Occipital lobe (tissue), 2 donors: ENCODE data around the gene GMIP. TPM values are rescaled to one million over a fixed set of nuclear protein-coding genes. Genes with fewer than 3 reads are reported as not detected.
"Not testable (repeated sequence)": the region's sequence is repeated elsewhere in the genome, so short reads cannot be mapped to it uniquely, and the experiment has no call there.

ENCODE experiments used
- DNase-seq: peaks from one replicate; lab custom pipeline; 2025; lab: John Stamatoyannopoulos, UW
- total RNA-seq: library from RNA; depleted of rRNA; stranded (reverse); fragments of >200 nt; gene quantifications from one replicate; pipeline ENCODE4 v1.2.3, GENCODE V29; 2014

The GMIP gene
- total RNA-seq, 1 donor from 2014 or later = 14.3 TPM

DNA sequence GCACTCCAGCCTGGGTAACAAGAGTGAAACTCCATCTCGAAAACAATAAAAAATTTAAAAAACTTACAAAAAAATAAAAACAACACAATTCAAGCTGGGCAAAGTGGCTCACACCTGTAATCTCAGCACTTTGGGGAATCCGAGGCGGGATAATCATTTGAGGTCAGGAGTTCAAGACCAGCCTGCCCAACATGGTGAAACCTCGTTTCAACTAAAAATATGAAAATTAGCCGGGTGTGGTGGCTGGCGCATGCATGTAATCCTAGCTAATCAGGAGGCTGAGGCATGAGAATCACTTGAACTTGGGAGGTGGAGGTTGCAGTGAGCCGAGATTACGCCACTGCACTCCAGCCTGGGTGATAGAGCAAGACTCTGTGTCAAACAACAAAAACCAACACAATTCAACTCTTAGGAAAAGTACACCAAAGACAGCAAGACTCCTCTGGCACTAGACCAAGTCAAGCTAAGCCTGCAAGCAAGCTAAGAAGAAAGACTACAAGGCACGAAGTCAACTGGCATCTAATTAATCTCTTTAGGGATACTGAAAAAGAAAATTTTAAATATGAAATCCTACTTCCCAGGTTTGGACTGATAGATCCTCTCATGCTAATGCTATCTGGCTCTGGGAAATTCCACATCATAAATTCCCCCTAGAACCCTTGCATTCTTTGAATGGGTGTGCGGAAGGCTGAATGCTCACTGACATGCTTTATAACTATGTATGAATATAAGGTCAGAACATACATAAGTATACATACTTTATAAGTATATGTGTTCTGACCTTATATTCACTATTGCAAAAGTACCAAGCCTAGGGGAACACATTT, 32.9 kb downstream of the GMIP start:
- no peak for DNase-seq

DNA sequence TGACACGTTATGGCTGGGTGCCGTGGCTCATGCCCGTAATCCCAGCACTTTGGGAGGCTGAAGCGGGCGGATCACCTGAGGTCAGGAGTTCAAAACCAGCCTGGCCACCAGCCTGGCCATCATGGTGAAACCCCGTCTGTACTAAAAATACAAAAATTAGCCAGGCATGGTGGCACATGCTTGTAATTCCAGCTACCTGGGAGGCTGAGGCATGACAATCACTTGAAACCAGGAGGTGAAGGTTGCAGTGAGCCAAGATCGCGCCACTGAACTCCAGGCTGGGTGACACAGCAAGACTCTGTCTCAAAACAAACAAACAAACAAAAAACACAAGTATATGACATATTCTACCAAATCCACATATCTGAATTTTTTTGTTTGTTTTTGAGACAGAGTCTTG, 36.8 kb downstream of the GMIP start:
- not testable (repeated sequence) for DNase-seq

DNA sequence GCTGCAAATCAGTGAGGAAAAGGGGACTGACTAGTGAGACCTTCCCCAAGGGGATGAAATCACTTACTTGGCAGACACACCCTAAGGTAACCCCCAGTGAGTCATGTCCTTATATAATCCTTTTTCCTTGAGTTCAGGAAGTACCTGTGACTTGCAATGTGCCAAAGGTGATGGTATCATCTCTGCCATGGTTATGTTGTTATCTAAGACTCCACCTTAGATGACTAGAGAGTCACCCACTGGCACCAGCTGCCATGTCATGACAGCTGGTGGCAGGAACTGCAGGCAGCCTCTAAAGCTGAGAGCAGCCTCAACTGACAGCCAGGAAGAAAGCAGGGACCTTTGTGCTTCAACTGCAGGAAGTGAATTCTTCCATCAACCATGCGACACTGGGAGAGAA, 37.4 kb downstream of the GMIP start:
- DNase-seq = no peak

DNA sequence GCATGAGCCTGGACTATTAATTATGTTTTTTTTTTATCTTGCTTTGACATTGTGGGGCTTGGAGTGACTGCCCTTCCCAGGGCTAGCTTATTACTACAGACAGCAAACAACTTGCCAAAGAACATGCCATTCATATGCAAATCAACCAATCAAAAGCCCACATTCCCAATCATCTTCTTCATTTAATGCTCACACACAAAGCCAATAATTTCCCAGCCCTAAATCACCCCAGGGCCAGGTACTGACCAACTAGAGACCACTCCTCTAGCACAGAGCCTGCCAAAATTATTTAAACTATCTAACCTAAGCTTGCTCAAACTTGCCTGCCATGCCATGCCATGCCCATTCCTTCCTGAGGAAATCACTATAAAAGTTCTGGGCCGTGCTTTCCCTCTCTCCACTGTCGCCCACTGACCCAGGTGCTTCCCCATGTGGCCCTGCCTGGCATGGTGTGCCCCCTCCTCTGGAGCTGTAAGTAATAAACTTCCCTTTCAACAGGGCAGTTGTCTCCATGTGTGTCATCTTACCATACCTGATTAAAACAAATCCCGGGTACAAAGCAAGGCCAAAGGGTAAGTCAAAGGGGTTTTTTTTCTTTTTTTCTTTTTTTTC, 40.6 kb downstream of the GMIP start:
- DNase-seq = no peak

DNA sequence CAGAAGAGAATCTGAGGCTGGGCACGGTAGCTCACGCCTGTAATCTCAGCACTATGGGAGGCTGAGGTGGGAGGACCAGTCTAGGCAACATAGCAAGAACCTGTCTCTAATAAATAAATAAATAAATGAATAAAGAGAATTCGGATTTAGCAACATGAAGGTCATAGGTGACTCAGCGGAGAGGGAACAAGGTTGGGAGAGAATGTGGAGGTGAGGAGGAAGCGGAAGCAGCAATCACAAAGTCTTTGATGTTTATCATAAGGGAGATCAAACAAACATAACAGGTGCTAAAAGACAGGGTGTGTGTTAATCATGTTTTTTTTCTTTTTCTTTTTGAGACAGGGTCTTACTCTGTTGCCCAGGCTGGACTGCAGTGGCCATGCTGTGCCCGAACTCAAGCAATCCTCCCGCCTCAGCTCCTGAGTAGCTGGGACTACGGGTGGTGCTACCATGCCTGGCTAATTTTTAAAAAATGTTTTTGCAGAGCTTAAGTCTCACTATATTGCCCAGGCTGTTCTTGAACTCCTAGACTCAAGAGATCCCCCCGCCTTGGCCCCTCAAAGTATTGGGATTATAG, 41.2 kb downstream of the GMIP start:
- DNase-seq = no peak

DNA sequence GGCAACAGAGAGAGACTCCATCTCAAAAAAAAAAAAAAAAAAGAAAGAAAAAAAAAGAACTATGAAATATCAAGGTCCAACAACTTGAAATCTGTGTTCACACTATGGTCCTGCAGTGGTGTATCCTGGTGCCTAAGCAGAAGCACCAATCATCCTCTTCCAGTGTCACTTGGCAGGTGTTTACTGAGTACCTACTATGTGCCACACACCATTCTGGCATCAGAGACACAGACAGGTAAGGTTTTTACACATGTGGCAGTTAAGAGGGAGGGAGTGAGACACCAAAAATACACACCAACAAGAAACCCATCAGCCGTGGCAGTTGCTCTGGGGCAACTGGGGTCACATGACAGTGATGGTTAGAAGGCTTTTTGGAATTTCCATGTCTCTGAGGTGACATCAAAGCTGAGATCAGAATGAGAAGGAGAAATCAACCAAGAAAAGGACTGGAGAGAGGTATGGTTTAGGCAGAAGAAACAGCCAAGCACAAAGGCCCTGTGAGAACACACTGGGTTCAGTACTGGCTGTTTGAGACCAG, 42.6 kb downstream of the GMIP start:
- no peak for DNase-seq

DNA sequence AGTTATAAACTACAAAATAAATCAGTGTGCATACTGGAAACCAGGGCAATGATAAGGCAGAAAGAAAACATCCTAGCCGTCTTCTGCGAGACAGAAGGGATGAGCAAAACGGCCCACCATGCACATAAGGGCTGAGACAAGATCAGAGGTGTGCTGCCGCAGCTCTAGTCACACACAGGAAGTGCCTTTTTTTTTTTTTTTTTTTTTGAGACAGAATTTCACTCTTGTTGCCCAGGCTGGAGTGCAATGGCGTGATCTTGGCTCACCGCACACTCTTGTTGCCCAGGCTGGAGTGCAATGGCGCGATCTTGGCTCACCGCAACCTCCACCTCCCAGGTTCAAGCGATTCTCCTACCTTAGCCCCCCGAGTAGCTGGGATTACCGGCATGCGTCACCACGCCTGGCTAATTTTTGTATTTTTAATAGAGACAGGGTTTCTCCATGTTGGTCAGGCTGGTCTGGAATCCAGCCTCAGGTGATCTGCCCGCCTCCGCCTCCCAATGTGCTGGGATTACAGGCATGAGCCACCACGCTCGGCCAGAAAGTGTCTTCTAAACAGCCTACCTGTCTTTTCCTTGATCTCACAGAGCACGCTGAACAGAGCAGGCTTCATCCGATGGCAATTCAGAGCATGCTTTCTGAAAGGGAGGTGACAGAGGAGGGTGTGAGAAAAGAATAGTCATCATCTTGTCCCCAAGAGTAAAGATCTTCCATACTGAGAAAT, 44.6 kb downstream of the GMIP start:
- DNase-seq = not testable (repeated sequence)

DNA sequence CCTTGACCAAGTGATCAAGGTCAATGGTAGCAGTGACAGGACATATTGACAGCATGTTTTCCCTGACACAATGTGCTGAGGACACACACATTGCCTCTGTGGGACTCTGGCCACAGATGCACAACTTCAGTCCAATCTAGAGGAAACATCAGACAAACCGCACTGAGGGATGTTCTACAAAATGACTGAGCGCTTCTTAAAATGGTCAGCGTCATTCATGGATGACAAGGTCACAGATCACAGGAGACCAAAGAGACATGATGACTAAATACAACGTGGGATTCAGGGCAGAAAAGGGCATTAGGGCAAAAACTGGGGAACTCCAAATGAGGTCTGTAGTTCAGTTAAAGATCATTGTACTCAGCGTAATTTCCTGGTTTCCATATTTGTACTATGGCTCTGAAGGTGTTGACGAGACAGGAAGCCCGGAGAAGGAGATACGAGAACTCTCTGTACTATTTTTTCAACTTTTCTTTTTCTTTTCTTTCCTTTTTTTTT, 45.6 kb downstream of the GMIP start:
- no peak for DNase-seq

DNA sequence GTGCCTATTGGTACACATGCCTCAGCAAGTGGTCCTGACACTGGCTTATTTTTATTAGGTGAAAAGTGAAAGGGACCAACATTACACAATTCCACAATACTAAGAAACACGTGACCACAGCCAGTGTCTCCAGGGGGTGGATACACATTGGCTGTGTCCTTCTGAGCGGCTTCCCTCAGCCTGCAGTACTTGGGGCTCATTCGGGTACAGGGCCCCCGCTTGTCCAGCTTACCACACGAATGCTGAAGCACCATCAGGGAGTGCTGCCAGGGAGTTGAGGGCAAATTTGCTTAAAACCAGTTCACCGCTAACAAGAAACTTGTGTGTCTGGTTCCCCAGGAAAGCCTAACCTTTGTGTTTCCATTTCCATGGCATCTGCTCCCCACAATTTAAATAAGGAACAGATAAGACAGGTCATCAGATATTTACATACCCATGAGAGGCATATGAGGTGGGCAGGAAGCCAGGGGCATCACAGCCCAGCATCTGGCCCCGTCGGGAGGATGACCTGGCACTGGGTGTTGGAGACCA, 48.2 kb downstream of the GMIP start:
- no peak for DNase-seq

DNA sequence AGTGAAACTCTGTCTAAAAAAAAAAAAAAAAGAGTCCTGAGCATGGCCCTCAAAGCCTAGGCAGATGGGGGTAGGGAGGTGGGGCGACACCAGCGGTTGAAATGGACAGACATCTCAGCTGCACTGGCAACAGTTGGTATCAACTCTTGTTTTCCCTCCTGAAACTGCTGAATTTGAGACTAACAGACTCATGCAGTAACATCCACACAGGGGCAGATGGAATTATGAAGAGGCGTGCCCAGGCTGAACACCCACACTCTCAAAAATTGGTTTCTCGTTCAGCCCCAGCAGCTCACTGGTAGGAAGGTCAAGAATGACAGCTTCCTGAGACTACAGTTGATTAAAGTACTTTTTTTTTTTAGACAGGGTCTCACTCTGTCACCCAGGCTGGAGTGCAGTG, 49.1 kb downstream of the GMIP start:
- no peak for DNase-seq

DNA sequence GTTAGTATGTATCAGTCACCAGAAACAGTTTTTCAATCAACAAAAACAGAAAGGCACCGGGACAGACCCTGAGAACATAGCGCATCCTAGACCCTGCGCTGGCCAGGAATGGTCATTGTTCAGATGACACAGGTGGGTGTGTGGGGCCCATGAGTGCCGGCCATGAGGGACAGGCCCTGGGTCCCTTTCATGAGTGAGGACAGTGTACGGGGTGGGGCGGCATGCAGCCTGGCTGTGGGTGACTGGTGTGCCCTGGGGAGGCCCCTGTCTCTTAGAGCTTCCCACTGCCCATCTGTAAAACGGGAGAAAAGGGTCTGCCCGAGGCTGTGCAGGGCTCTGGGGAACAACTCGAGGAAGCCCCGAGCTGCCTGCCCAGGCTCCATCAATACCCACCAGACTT, 50.8 kb downstream of the GMIP start:
- DNase-seq = no peak

DNA sequence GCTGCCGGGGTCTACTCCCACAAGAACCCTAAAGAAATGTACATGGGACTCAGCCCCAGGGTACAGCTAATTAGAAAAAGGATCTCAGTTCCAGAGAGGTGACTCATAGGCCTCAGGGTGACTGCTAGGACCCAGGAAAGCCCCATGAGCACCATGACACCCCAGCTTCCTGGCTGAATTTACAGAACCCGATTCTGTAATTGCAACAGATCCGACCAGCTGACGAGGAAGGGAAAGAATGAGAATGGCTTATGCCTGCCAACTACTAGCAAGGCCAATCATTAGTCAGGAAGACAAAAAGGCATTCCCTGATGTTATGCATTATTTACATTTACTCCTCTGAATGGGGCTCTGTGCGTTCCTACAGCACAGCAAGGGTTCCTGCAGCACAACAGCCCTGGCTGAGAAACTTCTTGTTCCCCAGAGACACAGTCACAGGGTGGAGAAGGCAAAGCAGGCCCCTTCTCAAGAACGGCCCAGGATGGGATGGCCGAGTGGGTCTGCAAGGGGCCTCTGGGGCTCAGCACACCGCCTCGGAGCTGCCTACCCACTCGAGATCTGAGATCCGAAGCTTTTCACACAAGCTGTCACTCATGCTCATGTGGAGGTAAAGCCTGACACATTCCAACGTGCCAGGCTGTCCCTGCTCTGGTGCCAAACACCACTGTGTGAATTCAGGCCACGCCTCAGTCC, 52.2 kb downstream of the GMIP start:
- DNase-seq = no peak

DNA sequence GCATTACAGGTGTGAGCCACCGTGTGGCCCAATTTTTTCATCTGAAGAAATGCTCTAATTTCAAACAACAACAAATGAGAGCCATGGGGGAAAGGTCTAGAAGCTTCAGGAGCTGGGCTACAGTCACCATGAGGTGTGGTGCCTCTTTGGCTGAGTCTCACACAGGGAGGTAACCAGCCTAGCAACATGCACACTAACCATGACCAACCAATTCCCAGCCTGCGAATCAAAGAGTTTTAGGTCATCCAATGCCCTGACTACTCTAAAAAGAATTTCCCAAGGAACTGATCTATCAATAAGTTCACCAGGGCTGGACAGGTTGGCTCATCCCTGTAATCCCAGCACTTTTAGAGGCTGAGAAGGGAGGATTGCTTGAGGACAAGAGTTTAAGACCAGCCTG, 54.9 kb downstream of the GMIP start:
- no peak for DNase-seq

DNA sequence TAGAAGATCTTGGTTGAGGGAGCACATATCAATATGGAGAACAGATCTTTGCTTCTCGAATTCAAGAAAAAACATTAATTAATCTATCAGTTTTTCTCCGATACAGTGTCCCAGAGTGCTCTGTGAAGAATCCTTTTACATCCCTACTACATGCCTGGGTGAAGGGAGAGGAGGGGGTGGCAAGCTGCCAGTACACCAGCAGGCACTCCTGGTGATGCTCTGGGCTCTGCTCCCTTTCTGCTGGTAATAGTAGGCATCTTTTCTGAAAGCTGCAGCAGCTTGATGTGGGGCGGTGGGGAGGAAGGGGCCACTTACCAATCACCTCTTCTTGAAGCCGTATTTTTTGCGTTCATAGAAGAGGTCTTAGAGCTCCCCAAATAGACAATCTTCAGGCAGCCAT, 55.7 kb downstream of the GMIP start:
- no peak for DNase-seq

DNA sequence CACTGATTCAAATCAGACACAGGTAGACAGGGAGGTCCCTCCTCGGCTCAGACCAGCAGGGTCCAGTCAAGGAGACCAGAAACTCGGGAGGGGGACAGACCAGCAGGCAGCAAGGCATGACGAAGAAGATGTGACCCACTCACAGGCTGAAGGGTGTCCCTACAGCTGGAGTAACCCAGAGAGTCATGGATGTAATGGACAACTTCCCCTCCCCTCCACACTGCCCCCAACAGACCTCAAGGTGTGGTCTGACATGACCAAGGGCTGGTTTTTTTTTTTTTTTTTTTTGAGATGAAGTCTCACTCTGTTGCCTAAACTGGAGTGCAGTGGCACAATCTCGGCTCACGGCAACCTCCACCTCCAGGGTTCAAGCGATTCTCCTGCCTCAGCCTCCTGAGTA, 59.1 kb downstream of the GMIP start:
- DNase-seq = no peak

DNA sequence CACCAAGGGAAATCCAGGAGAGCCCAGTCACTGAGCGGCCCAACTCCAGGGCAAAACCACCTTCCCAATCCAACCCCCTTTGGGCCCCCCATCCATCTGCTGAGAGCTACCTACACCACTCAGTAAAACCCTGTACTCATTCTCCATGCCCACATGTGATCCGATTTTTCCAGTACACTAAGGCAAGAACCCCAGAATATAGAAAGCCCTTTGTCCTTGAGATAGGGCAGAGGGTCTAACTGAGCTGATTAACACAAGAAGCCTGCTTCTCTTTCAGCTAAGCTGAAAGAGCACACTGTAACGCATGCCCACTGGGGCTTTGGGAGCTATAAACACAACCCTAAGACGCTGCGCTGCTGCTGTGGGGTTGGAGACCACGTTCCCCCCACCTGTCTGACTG, 61.0 kb downstream of the GMIP start:
- no peak for DNase-seq

DNA sequence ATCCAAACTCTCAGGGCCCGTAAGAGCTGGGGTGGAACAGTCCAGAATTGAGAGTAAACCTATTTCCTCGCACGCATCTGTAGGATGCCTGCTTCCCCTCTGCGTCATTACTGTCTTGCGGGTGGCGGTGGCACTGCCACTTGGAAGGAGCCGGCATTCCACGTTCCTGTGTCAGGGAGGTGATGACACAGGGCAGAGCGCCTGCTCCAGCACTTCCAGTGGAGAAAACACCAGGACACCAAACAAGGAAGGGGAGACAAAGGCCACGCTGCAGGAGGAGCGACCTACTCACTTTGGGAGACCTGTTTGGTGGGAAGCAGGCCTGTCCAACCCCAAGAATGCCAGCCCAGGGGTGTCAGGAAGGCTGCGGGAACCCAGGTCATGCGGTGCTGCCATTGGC, 62.1 kb downstream of the GMIP start:
- DNase-seq = no peak

DNA sequence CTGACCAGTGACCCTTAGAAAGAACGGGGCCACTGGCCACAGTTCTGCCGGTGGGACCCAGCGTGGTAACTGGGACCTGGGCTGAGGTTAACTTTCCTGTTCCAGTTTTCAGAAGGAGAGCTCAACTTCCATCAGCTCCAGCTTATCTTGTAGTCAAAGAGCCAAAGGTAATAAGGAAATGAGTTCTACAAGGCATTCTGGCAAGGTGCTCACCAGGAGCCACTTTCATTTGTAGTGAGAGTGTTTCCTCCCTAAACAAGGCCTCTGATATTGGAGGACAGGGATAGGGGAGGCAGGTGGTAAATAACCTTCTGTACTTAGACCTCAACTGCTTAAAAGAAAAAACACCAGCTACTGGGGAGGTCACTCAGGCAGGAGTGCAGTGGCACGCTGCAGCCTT, 63.0 kb downstream of the GMIP start:
- DNase-seq = no peak

DNA sequence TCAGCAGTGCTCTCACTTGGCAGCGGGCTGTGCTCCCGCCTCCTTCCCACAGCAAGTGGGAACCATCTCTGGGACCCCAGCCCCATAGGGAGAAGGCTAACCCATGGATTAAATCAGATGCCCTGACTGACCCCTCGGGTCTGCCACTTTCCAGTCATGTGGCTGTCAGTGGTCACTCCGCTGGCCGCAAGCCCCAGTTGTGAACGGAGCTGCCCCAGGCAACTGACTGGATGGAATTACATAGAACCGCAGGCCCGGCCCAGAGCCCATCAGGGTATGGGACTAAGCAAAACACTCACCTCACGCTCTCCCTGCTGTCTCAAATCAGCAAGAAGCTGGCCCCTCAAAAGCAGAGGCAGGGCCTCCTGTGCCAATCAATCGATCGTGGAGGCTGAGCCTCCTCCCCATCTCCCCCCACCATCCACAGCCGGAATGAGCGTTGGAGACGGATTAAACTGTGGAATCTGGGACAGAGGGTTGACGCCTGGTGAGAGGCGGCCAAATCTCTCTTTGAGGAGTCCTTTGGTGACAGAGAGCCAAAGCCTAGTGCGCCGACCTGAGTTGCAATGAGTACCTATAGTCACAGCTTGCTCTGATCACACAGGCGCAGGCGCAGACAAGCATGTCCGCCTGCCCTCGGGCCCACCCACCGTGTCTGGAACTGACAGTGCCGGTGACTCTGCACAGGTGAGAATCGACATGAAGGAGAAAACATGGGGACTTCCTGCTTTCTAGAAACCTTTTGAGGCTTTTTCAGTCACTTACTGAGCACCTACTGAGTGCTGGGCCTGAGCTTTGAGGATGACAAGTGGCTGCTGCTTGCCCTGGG, 63.7 kb downstream of the GMIP start:
- DNase-seq = no peak
